HG02885 (cell line): ENCODE data around the gene DGLUCY.
"Not testable (repeated sequence)": the region's sequence is repeated elsewhere in the genome, so short reads cannot be mapped to it uniquely, and the experiment has no call there.

Experiments used
- ATAC-seq: cut with Tn5 transposase; IDR thresholded peaks from one replicate; pipeline ENCODE4 v1.9.1; 2021; ENCODE audit warnings: mild to moderate bottlenecking; ENCODE audit not compliant: unreplicated experiment, poor library complexity

DGLUCY gene

DNA sequence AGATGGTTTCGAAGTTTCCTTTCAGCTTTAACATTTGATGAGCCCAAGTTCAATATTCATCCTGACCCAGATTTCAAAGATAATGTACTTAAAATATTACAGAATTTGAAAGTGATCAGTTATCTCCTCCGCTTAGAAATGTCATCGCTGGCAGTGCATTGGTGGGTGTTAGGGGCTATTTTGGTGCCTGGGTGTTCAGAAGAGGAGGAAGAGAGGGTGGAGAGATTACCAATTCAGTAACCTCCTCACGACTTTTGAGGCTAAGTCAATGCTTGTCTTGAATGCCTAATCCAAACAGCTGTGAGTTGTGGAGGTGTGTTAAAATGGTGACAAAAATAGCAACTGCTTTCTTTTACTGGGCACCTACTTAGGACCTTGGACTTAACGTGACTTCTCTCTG is 13.8 kb upstream of the DGLUCY start:
- no peak for ATAC-seq

DNA sequence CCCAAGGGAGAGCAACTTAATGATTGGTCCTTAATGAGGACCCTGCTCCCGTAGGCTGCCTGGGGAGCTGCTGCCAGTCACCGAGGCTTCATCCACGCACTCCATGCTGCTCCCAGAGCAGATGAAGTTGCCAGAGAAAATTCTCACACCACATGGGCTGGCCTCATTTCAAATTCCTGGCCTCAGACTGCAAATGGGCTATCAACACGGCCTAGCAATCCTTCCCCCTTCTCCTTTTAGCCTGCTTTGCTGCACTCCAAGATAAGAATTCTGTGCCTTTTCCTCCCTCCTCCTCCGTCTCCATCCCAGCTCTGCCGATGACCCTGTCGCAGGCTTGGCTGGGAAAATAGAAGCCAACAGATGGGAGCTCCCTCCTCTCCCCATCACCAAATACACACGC is 10.8 kb upstream of the DGLUCY start:
- ATAC-seq, result no peak

DNA sequence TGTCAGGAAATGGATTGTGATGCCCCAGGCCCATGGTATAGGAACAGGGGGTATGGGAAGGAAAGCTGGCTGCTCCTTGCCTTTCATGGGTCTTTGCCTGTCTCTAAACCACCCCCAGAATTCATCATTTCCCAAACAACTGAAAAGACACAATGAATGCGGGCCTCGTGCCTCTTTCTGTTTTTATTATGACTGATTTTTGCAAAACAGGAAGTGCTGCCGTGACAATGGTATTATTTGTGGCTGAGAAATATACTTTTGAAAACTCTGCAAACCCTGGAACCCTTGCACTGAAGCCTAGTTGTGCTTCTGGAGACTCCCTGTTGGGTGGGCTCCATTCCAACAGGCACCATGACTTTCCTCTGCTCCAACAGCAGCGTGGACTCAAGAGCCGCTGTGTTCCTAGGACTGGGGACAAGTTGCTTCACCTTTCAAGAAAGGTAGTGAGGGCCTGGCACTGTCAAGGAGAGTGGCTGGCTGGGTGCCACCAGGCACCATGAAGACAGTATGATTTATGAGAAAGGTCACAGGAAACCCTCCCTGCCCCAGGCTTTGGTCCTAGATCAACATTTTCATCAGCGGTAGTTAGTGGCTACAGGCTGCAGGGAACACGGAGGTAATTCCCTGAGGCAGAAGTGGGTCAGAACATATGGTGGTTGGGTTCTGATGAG is 4.8 kb upstream of the DGLUCY start:
- ATAC-seq, result no peak

DNA sequence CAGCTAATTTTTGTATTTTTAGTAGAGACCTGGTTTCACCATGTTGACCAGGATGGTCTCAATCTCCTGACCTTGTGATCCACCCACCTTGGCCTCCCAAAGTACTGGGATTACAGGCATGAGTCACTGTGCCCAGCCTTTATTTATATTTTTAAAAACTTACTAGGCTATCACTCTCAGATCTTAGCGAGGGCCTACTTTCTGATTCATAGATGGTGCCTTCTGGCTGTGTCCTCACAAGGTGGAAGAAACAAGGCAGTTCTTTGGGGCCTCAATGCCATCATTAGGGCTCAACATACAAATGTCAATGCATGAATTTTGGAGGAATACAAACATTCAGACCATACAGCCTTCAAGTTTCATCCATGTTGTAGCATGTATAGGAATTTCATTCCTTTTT is 2.4 kb upstream of the DGLUCY start:
- ATAC-seq, result no peak

DNA sequence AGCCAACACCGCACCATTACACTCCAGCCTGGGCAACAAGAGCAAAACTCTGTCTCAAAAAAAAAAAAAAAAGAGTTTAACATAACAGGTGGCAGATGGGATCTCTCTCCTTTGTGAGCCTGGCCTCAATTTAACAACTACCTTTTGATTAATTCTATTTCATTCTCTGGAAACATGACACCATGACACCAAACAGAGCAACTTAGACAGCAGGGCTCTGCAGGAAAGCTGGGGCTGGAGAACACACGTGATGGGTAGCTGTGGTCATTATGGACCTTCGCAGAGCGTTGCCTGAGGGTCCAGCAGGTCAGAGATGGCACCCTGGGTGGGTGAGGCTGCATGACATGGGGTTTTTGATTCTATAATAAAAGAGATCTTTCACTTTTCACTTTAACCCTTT is 1.7 kb upstream of the DGLUCY start:
- ATAC-seq, result no peak

DNA sequence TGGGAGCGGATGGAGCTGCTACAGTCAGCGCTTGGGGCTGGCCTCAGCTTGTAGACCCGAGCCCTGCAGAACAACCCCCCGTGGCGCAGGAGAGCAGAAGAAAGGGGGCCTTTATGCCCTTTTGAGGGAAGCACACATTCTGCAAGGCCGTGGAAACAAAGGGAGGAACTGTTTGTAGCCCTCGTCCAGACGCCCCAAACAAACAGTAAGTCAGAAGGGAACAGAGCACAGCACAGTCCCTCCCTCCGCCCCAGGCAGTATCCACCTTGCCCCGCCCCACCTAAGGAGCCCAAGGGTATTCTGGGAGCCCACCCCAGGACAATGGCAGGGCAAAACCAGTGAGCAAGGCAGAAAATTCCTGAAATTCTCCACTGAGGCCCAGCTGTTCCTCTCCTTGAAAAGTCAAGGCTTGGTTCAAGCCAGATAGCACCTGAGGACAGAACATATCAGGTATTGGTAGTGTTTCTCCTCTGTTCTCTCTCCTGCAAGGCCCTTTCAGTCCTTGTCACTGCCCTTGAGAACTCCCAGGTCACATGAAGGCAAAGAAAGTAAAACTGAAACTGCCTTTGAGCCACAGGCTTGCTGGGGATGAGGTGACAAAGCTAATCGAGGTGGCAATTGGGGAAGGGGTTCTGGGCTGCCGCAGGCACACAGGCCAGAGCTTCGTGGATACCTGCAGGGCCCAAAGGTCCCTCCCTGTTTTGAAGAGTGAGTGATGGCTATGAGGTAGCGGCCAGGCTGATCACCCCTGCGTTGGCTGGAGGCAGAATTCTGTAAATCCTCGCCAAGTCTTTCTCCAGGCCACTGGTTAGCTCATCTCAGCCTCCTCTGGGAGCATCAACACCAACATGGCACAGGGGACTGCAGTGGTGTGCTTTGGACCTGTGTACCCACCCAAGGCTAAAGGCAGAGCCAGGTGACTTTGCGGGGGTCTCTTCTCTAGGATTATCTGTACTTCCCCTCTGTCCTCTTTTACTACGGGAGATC is 499 bp downstream of the DGLUCY start:
- peak; percentile 80 for ATAC-seq

DNA sequence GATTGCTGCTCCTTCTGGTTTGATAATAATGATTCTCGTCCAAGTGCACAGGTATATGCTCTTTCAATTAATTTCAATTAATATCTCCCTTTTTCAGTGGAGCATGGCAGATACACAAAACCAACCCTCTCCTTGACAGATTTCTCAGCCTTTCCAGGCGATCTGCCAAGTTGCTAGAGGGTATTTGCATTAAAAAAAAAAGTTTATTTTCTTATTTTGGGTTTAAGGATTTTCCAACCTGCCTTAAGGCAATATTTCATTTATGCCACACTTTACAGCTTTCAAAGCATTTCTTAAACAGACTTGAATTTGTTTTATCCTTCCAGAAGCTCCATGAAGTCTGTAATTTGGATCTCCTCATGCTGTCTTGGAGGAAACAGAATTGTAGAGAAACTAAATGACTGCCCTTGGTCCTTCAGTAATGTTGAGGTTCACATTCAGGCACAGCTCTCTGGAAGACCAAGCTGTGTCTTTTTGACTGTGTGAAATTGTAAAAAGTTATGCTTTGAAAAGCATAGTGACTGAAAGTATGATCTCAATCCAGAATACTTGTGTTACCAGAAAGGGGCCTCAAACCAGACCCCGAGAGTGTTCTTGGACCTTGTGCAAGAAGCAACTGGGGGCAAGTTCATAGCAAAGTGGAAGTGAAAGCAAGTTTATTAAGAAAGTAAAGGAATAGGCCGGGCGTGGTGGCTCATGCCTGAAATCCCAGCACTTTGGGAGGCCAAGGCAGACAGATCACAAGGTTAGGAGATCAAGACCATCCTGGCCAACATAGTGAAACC is 2.3 kb downstream of the DGLUCY start:
- ATAC-seq, result no peak

DNA sequence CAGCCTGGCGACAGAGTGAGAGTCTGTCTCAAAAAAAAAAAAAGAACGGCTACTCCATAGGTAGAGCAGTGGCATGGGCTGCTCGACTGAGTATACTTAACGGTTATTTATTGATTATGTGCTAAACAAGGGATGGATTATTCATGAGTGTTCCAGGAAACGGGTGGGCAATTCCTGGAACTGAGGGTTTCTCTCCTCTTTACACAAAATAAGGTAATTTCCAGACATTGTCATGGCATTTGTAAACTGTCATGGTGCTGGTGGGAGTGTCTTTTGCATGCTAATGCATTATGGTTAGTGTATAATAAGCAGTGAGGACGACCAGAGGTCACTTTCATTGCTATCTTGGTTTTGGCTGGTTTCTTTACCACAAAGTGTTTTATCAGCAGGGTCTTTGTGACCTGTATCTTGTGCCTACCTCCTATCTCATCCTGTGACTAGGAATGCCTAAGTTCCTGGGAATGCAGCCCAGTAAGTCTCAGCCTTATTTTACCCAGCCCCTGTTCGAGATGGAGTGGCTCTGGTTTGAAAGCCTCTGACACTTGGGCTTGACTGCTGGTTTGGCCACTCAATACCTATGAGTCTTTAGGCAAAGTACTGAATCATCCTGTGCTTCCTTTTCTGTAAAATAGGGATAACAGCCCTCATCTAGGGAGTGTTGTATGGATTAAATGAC is 3.2 kb downstream of the DGLUCY start:
- ATAC-seq, result no peak

DNA sequence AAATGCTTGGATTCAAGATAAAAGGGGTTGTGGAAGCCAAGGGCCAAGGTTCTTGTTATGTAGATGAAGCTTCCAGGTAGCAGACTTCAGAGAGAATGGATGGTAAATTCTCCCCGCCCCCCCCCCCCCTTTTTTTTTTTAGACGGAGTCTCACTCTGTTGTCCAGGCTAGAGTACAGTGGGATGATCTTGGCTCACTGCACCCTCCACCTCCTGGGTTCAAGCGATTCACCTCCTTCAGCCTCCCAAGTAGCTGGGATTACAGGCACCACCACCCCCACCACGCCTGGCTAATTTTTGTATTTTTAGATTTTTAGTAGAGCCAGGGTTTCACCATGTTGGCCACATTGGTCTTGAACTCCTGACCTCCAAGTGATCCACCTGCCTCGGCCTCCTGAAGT is 4.1 kb downstream of the DGLUCY start:
- ATAC-seq, result no peak

DNA sequence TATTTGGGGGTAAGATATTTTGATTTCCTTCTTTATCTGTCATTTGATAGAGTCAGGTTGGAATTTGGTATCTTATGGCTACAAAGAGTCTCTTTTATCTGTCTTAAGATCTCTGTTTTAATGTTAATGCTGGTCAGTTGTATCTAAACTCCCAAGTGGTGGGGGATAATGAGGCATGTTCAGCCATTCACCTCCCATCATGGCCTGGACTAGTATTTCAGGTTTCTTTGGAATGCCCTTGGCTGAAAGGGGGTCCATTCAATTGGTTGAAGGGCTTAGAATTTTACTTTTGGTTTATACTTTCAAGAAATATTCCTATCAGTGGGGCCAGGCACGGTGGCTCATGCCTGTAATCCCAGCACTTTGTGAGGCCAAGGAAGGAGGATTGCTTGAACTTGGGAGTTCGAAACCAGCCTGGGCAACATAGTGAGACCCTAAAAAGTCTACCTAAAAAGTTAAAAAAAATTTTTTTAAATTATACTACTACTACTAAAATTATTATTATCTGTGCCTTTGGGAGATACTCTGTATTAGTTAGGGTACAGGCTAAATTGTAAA is 4.7 kb downstream of the DGLUCY start:
- ATAC-seq, result no peak

DNA sequence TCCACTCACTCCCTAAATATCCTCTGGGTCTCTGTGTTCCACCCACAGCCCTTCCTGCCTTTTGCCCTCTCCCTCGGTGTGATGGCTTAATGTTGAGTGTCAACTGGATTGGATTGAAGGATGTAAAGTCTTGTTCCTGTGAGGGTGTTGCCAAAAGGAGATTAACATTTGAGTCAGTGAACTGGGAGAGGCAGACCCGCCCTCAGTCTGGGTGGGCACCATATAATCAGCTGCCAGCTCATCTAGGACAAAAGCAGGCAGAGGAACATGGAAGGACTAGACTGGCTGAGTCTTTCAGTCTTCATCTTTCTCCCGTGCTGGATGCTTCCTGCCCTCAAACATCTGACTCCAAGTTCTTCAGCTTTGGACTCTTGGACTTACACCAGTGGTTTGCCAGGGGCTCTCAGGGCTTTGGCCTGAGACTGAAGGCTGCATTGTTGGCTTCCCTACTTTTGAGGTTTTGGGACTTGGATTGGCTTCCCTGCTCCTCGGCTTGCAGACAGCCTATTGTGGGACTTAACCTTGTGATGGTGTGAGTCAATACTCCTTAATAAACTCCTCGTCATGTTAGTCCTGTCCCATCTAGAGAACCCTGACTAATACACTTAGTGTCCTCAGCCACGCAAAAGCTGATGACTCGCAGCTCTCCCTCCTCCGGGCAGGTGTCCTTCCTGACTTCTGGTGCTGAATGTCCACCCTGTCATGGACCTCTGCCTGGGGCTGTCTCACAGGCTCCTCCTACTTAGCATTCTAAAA is 5.9 kb downstream of the DGLUCY start:
- no peak for ATAC-seq

DNA sequence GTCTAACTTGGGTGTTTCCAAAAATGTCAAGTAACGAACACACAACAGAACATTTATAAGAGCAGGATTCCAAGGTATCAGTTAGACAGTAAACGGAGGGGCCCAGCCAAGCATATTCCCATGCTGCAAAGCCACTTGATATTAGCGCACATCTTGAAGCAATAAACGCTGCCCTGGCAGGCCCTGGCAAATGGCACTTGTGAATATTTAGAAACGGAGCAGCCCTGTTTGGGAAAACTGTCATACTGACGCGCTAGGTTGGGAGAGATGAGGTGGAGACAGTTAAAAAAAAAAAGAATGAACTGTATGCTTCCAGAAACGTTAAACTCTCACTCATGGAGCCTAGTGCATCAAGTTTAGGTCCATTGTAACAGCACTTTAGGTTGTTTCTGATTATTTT is 9.3 kb downstream of the DGLUCY start:
- ATAC-seq, result no peak

DNA sequence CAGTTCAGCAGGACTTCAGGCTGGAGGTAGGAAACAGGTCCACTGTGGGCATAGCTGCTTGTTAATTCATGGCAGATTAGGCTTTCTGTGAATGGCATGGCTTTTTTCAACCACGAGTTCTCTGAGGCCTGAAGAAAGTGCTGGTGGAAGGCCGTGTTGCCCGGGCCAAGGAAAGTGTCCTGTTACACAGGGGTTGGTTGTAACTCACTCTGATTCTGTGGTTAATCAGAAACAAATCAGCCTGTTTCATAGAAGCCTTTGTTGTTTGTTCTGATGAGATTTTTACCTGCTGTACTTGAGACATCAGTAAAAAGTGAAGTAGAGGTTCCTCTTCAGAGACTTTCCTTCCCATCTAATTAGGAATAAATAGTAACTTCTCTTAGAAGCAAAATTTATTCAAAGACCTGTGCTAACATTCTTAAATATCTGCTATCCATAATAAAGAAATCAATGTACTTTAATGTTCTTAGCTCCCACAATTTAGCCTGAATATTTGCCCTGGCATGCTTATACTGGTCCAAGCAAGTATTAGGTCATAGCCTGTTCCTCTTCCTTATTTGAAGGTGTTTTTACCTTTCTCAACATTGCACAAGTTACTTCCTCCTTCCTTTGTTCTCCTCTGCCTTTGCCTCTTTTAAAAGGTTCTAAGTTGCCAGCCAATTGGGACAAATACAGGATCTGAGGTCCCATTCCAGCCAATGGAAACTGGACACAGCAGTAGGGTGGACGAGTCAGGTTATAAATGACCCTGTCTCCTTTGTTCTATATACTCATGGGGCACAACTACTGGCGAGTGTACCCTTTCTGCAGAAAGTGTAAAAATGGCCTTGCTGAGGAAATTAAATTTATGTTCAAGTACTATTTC is 10.8 kb downstream of the DGLUCY start:
- ATAC-seq, result not testable (repeated sequence)

DNA sequence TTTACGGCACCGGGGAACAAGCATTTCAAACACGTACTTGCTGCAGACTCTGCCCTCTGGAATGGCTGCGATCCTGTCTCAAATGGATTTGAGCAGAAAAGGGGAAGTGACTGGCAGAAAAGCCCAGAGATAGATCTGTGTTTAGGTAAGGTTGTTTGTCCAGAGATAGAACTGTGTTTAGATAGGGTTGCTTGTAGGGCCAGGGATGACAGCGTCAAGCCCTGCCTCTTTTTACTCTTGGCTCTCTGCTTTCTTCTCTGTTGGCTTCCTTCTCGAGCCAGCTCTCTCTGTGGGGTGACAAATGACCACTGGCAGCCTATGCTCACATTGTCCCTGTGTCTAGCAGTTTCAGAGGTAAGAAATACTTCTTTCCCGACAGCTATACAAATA is 11.4 kb downstream of the DGLUCY start:
- no peak for ATAC-seq

DNA sequence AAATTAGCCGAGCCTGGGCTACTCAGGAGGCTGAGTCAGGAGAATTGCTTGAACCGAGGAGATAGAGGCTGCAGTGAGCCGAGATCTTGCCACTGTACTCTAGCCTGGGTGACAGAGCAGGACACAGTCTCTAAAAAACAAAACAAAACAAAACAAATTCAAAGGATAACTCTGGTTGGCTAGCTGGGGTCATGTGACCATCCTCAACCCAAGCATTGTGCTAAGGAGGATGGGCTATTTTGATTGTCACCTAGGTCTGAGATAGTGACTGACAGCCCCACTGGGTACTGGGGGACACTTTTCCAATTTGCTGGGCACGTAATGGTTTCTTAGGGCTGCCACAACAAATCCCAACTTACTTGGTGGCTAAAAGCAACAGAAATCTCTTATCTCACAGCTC is 11.9 kb downstream of the DGLUCY start:
- no peak for ATAC-seq

DNA sequence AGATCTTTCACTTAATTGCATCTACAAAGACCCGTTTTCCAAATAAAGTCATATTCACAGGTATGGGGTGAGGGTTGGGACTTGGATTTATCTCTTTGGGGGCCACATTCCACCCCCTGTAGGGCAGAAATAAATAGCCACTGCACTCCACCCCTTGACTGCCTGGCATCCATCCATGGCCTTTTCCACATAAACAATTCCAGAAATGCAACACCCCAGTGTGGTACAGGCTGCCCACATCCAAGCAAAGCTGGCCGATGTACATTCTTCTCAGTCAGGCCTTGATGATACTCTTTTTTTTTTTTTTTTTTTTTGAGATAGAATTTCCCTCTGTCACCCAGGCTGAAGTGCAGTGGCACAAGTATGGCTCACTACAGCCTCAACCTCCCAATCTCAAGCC is 12.9 kb downstream of the DGLUCY start:
- no peak for ATAC-seq

DNA sequence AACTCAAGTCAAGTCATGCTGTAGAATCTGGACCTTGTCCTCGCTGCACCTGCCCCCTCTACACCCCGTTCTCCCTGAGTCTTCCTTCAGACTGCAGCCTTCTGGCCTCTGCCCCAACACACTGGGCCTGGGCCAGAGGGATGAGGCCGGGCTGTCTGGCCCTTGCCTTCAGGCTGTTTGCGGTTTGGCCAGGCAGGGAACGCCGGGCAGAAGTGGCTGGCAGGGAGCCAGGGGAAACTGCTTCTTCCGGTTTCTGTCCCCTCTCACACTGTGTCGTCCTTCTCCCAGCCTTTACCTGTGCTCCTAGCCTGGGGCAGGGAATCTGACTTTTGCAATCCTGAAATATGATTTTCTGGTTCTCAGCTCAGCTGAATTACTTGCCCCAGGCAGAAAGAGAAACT is 13.5 kb downstream of the DGLUCY start:
- no peak for ATAC-seq

DNA sequence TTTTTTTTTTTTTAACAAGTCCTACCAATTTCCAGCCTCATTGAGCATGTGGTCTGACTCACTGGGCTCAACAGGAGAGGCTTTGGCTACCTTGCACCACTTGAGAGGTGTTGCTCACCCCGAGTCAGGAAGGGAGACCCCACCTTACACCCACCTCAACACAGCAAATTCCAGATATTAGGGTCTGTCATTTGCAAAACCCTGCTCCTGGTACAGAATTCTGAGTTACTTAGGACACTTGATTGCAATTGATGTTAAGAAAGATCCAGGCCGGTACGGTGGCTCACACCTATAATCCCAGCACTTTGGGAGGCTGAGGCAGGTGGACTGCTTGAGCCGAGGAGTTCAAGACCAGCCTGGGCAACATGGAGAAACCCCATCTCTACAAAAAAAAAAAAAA is 14.1 kb downstream of the DGLUCY start:
- no peak for ATAC-seq
